B cell (primary cell): ENCODE data around the gene ATP5F1E.

ENCODE experiments used
- EZH2 ChIP-seq: IDR thresholded peaks from 2 replicates; pipeline ENCODE4 v1.6.1; 2012; ENCODE audit warnings: borderline replicate concordance, low read depth, mild to moderate bottlenecking, moderate library complexity, low read length; ENCODE audit not compliant: insufficient read depth, poor library complexity, severe bottlenecking
- TF ChIP-seq, protein P1 (sequence below): fragments of 200-600 bp; IDR thresholded peaks from one replicate; pipeline ENCODE4 v1.8.0; 2022; ENCODE audit warnings: antibody characterized with exemption, mild to moderate bottlenecking

DNA sequence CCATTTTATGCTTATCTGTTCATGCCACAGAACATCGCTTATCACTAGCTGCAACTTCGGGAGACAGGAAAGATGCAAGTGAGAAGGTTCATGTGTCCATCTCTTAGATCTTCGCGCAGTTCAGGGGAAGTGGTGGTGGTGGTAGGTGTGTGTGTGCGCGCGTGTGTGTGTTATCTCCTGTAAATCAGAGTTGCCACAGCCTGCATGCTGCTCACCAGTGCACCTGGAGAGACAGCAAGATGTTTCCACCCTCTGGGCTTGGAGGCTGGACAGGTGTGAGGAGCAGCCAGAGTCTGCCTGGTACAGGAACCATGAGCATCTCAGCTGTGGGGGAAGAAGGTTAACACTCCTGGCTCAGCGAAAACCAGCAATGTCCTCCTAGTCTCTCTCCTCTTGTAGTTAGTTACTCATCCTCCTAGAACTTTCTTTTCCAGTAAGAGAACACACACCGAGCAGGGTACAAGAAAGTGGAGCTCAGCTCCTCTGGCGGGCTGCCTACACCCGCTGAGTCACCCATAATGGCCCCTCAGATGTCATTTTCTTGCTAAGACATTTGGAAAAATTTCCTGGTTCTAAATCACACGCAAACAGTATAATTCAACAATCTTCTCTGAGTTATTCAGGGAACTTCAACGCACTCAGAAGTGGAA lies 18.1 kb downstream of the ATP5F1E start:
- TF ChIP-seq, protein P1, sequence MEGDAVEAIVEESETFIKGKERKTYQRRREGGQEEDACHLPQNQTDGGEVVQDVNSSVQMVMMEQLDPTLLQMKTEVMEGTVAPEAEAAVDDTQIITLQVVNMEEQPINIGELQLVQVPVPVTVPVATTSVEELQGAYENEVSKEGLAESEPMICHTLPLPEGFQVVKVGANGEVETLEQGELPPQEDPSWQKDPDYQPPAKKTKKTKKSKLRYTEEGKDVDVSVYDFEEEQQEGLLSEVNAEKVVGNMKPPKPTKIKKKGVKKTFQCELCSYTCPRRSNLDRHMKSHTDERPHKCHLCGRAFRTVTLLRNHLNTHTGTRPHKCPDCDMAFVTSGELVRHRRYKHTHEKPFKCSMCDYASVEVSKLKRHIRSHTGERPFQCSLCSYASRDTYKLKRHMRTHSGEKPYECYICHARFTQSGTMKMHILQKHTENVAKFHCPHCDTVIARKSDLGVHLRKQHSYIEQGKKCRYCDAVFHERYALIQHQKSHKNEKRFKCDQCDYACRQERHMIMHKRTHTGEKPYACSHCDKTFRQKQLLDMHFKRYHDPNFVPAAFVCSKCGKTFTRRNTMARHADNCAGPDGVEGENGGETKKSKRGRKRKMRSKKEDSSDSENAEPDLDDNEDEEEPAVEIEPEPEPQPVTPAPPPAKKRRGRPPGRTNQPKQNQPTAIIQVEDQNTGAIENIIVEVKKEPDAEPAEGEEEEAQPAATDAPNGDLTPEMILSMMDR = no peak
- TF ChIP-seq EZH2 = no peak
